SK-N-SH (cell line): ENCODE measurements around the gene MYCT1. TPM values are rescaled to one million over a fixed set of nuclear protein-coding genes. Genes with fewer than 3 reads are reported as not detected.

Experiments
- CTCF ChIA-PET: fragments of 300-600, 350-600 bp; formaldehyde crosslinking; extraction: SDS; loops from one replicate; lab custom pipeline; 2021; lab: Yijun Ruan, JAX
- POLR2A ChIA-PET: fragments of 350-600 bp; sonication (Branson Sonifier 250); formaldehyde crosslinking; extraction: SDS; loops from one replicate; lab custom pipeline; 2020; ENCODE audit warnings: antibody characterized with exemption, inconsistent platforms; lab: Yijun Ruan, JAX
- DNase-seq: peaks from one replicate; pipeline ENCODE4 v3.0.0; 2012
- H2AFZ ChIP-seq: fragments of 200-600 bp; sonication (generic); 2 replicates; pipeline ENCODE4 v1.8.1; 2016; ENCODE audit warnings: antibody characterized with exemption, mild to moderate bottlenecking, low read depth
- H3F3A ChIP-seq: fragments of 200-600 bp; sonication (generic); replicated peaks from 2 replicates; pipeline ENCODE3; 2016; ENCODE audit warnings: antibody characterized with exemption, mild to moderate bottlenecking; ENCODE audit not compliant: insufficient read depth
- H3K27ac ChIP-seq, 2 experiments: fragments of 200-500 bp in 1 of 2; fragments of 200-600 bp in 1 of 2; sonication (Bioruptor generic) in 1 of 2; sonication (generic), shearing (Covaris generic) in 1 of 2; 2 replicates each; pipeline versions ENCODE4 v1.5.1 to v1.6.1; 2014 to 2016; ENCODE audit warnings: low read depth in 2 of 2, inconsistent platforms in 1 of 2, low read length in 1 of 2, mild to moderate bottlenecking in 1 of 2, mixed read lengths in 1 of 2
- H3K27me3 ChIP-seq: fragments of 200-600 bp; sonication (generic), shearing (Covaris generic); 2 replicates; pipeline ENCODE4 v1.6.1; 2016; ENCODE audit warnings: mixed run types; ENCODE audit not compliant: insufficient read depth
- H3K36me3 ChIP-seq, 2 experiments: fragments of 200-500 bp in 1 of 2; fragments of 200-600 bp in 1 of 2; sonication (Bioruptor generic) in 1 of 2; sonication (generic) in 1 of 2; replicated peaks in 1 of 2; 2 replicates each; pipeline versions ENCODE3 to v1.5.1; 2014 to 2016; ENCODE audit warnings: low read length in 1 of 2, mild to moderate bottlenecking in 1 of 2; ENCODE audit not compliant: insufficient read depth in 2 of 2, control insufficient read depth in 1 of 2
- H3K4me1 ChIP-seq, 2 experiments: fragments of 200-500 bp in 1 of 2; fragments of 200-600 bp in 1 of 2; sonication (Bioruptor generic) in 1 of 2; sonication (generic), shearing (Covaris generic) in 1 of 2; 2 replicates each; pipeline versions ENCODE4 v1.5.1 to v1.6.1; 2014 to 2016; ENCODE audit warnings: low read depth in 1 of 2, low read length in 1 of 2, mixed run types in 1 of 2; ENCODE audit not compliant: insufficient read depth in 2 of 2, control insufficient read depth in 1 of 2
- H3K4me2 ChIP-seq: fragments of 200-600 bp; sonication (generic), shearing (Covaris generic); 2 replicates; pipeline ENCODE4 v1.6.1; 2017; ENCODE audit warnings: mixed run types
- H3K4me3 ChIP-seq, 2 experiments: fragments of 200-500 bp in 1 of 2; fragments of 200-600 bp in 1 of 2; sonication (Bioruptor generic) in 1 of 2; sonication (generic), shearing (Covaris generic) in 1 of 2; 2 replicates each; pipeline versions ENCODE4 v1.5.1 to v1.8.1; 2014 to 2016; ENCODE audit warnings: low read depth in 2 of 2, inconsistent platforms in 1 of 2, low read length in 1 of 2, mild to moderate bottlenecking in 1 of 2, mixed read lengths in 1 of 2, moderate library complexity in 1 of 2
- H3K79me2 ChIP-seq: fragments of 200-600 bp; sonication (generic); 2 replicates; pipeline ENCODE4 v1.8.1; 2017; ENCODE audit warnings: mild to moderate bottlenecking; ENCODE audit not compliant: insufficient read depth
- H3K9ac ChIP-seq: fragments of 200-600 bp; sonication (generic); 2 replicates; pipeline ENCODE4 v1.6.1; 2017; ENCODE audit warnings: mixed run types
- H3K9me2 ChIP-seq: fragments of 200-600 bp; sonication (generic); 2 replicates; pipeline ENCODE4 v1.6.1; 2017; ENCODE audit warnings: mixed run types
- H3K9me3 ChIP-seq: fragments of 200-600 bp; sonication (generic); 2 replicates; pipeline ENCODE4 v1.6.1; 2017; ENCODE audit warnings: mixed run types, mild to moderate bottlenecking, moderate library complexity
- H4K20me1 ChIP-seq: fragments of 200-600 bp; sonication (generic); 2 replicates; pipeline ENCODE4 v1.6.1; 2017; ENCODE audit warnings: mild to moderate bottlenecking, mixed run types; ENCODE audit not compliant: insufficient read depth
- CHD2 ChIP-seq: fragments of 150-350 bp; IDR thresholded peaks from 2 replicates; pipeline ENCODE4 v1.6.1; 2018; ENCODE audit warnings: low read length; ENCODE audit not compliant: partially characterized antibody
- ELF1 ChIP-seq: IDR thresholded peaks from 2 replicates; pipeline ENCODE4 v1.4.0; 2012
- EP300 ChIP-seq, 2 experiments: IDR thresholded peaks; 2 replicates each; pipeline versions ENCODE4 v1.4.0 to v1.6.1; 2012; ENCODE audit warnings: borderline replicate concordance in 1 of 2, low read depth in 1 of 2, low read length in 1 of 2
- EZH2phosphoT487 ChIP-seq: fragments of 200-600 bp; sonication (generic); IDR thresholded peaks from 2 replicates; pipeline ENCODE4 v1.6.1; 2017; ENCODE audit warnings: low read depth, mixed run types, mild to moderate bottlenecking, antibody characterized with exemption, moderate library complexity, borderline replicate concordance
- FOXM1 ChIP-seq: IDR thresholded peaks from 2 replicates; pipeline ENCODE4 v1.4.0; 2012; ENCODE audit warnings: low read depth, mild to moderate bottlenecking
- GATA2 ChIP-seq: sonication (generic); formaldehyde crosslinking; IDR thresholded peaks from 2 replicates; pipeline ENCODE4 v1.5.0; 2020; ENCODE audit warnings: mild to moderate bottlenecking, missing genetic modification reagents
- IRF3 ChIP-seq: fragments of 150-350 bp; IDR thresholded peaks from 2 replicates; pipeline ENCODE4 v1.6.1; 2016; ENCODE audit warnings: mild to moderate bottlenecking, low read depth, low read length
- JUND ChIP-seq: IDR thresholded peaks from 2 replicates; pipeline ENCODE4 v1.4.0; 2012
- MEF2A ChIP-seq: IDR thresholded peaks from 2 replicates; pipeline ENCODE4 v1.4.0; 2012; ENCODE audit warnings: low read depth, borderline replicate concordance
- NFIC ChIP-seq: IDR thresholded peaks from 2 replicates; pipeline ENCODE4 v1.4.0; 2012; ENCODE audit warnings: borderline replicate concordance
- RAD21 ChIP-seq: IDR thresholded peaks from 2 replicates; pipeline ENCODE4 v1.6.1; 2012; ENCODE audit warnings: mild to moderate bottlenecking, low read length
- REST ChIP-seq: IDR thresholded peaks from 2 replicates; pipeline ENCODE4 v1.6.1; 2012; ENCODE audit warnings: mild to moderate bottlenecking, low read depth, low read length, moderate library complexity
- RFX5 ChIP-seq: IDR thresholded peaks from 2 replicates; pipeline ENCODE4 v1.6.1; 2012; ENCODE audit warnings: mild to moderate bottlenecking, improper control_type of control experiment, low read length
- SIN3A ChIP-seq: IDR thresholded peaks from 2 replicates; pipeline ENCODE4 v1.6.1; 2012; ENCODE audit warnings: low read depth, mild to moderate bottlenecking, low read length, moderate library complexity, borderline replicate concordance
- SMC3 ChIP-seq: IDR thresholded peaks from 2 replicates; pipeline ENCODE4 v1.6.1; 2012; ENCODE audit warnings: low read depth, low read length, improper control_type of control experiment
- TAF1 ChIP-seq: IDR thresholded peaks from 2 replicates; pipeline ENCODE4 v1.6.1; 2012; ENCODE audit warnings: low read depth, mild to moderate bottlenecking, low read length, moderate library complexity, borderline replicate concordance
- TEAD4 ChIP-seq: IDR thresholded peaks from 2 replicates; pipeline ENCODE4 v1.4.0; 2012; ENCODE audit warnings: mild to moderate bottlenecking, borderline replicate concordance; ENCODE audit not compliant: insufficient read depth
- ZBTB33 ChIP-seq: IDR thresholded peaks from 2 replicates; pipeline ENCODE4 v1.4.0; 2012; ENCODE audit warnings: low read depth, borderline replicate concordance
- WGBS: methylation state at CpG from one replicate; pipeline ENCODE4 v1.1.6; 2017; ENCODE audit warnings: low lambda C conversion rate; 5-methylcytosine and 5-hydroxymethylcytosine counted together
- polyA plus RNA-seq, 3 experiments: library from polyadenylated mRNA; depleted of rRNA; stranded (reverse); fragments of >200 nt; gene quantifications; 2 replicates each; pipeline ENCODE4 v1.2.3, GENCODE V29; 2012

The MYCT1 gene
- polyA plus RNA-seq, 1 of the 3 experiments (the other 2 are of a cell fraction), result 7.6 TPM

- 50% methylated on average over 4 of the region's 4 CpGs for WGBS
- no peaks in the 10 kb centered on the region for H3K9me3 ChIP-seq
- peaks cover 14% of the 10 kb centered on the region for H3F3A ChIP-seq
- peaks cover 4 to 10% of the 10 kb centered on the region in 2 experiments; a peak in 3 of 4 replicates for H3K4me1 ChIP-seq
- H3K4me3 ChIP-seq, result no peak overlapping the region
- no peaks in the 10 kb centered on the region for H4K20me1 ChIP-seq
- H3K79me2 ChIP-seq, result no peaks in the 10 kb centered on the region
- H3K36me3 ChIP-seq, result no peaks in the 10 kb centered on the region
- TF ChIP-seq RAD21, result no peak
- no peaks in the 10 kb centered on the region for H3K27me3 ChIP-seq
- H3K27ac ChIP-seq, result peak overlapping the region; percentile 39 to 88; a peak in 3 of 4 replicates
- peak overlapping the region; percentile 15; the same call in 1 of the 2 replicates for H3K9ac ChIP-seq
- no peak overlapping the region for H2AFZ ChIP-seq
- DNase-seq, result no peak
- ChIA-PET POLR2A (no interaction called here), CTCF (interaction anchor here (1.0 to 2.6 kb wide), 4 partner anchors 117 to 209 kb away, joined by 3 to 23 read pairs (median 4); no protein-coding TSS in a partner anchor)
- peak overlapping the region; percentile 0; the same call in 1 of the 2 replicates for H3K4me2 ChIP-seq
- no peaks in the 10 kb centered on the region for H3K9me2 ChIP-seq
Measured at GRCh38 chr6:152745509-152746171, 47.9 kb downstream of the MYCT1 start.

- peak overlapping the region; percentile 18; the same call in 1 of the 2 replicates for H3K9ac ChIP-seq
- no peak for DNase-seq
- CTCF ChIA-PET, result interaction anchor here (1.7 kb wide), 1 partner anchor 207 kb away, joined by 4 read pairs; no protein-coding TSS in a partner anchor
- TF ChIP-seq MEF2A (peak; percentile 56; the same call in 1 of the 2 replicates), CHD2 (no peak), TEAD4 (peak; percentile 94), TAF1 (no peak), SIN3A (peak; percentile 54; the same call in 1 of the 2 replicates), EP300 (IDR thresholded peaks at IDR 0.05; ENCODE audit: borderline replicate concordance in 1 of 2, low read depth in 1 of 2, low read length in 1 of 2) (peak; percentile 74 to 98), FOXM1 (peak; percentile 93), ZBTB33 (peak; percentile 77; the same call in 1 of the 2 replicates), SMC3 (no peak), NFIC (peak; percentile 80; the same call in 1 of the 2 replicates), RFX5 (no peak), EZH2phosphoT487 (no peak), JUND (peak; percentile 90), REST (0 out of 2 replicates have a peak, but pooled peaks have one; percentile 41), ELF1 (no peak), GATA2 (no peak), IRF3 (no peak)
Measured at GRCh38 chr6:152746172-152746553, 48.5 kb downstream of the MYCT1 start.

More at GRCh38 chr6:152746172-152746553, 48.5 kb downstream of the MYCT1 start:
- peak overlapping the region; percentile 39 to 88; a peak in 3 of 4 replicates for H3K27ac ChIP-seq
- H3K36me3 ChIP-seq, result no peaks in the 10 kb centered on the region
- WGBS, result 0% methylated on average over 2 of the region's 2 CpGs
- peaks cover 14% of the 10 kb centered on the region for H3F3A ChIP-seq
- peak overlapping the region; percentile 0; the same call in 1 of the 2 replicates for H3K4me2 ChIP-seq
- no peak overlapping the region for H3K4me3 ChIP-seq
- H3K4me1 ChIP-seq, result peaks cover 4 to 12% of the 10 kb centered on the region in 2 experiments; a peak in 3 of 4 replicates
- H3K79me2 ChIP-seq, result no peaks in the 10 kb centered on the region
- no peaks in the 10 kb centered on the region for H3K9me2 ChIP-seq
- H2AFZ ChIP-seq, result no peak overlapping the region
- no peaks in the 10 kb centered on the region for H4K20me1 ChIP-seq
- H3K27me3 ChIP-seq, result no peaks in the 10 kb centered on the region
- H3K9me3 ChIP-seq, result no peaks in the 10 kb centered on the region
- POLR2A ChIA-PET, result no interaction called here
